B cell (primary cell): ENCODE data around the gene MAN2A1. TPM values are rescaled to one million over a fixed set of nuclear protein-coding genes. Genes with fewer than 3 reads are reported as not detected.

Source experiments
- ATAC-seq: fragments of 200-7000 bp; cut with Tn5 transposase; one replicate; pipeline ENCODE4 v1.10.0; 2021; ENCODE audit warnings: low read depth, mild to moderate bottlenecking, moderate number of reproducible peaks, moderate library complexity
- CTCF ChIA-PET: fragments of 350-600 bp; sonication (Branson Sonifier 250); formaldehyde crosslinking; loops from one replicate; lab custom pipeline; 2021; ENCODE audit warnings: antibody characterized with exemption, inconsistent platforms; lab: Charles Lee
- POLR2A ChIA-PET: fragments of 350-600 bp; sonication (Branson Sonifier 250); formaldehyde crosslinking; loops from one replicate; lab custom pipeline; 2021; ENCODE audit warnings: antibody characterized with exemption; lab: Charles Lee
- DNase-seq: peaks from one replicate; pipeline ENCODE4 v3.0.0; 2013
- H2AFZ ChIP-seq: 2 replicates; pipeline ENCODE4 v1.6.1; 2012; ENCODE audit warnings: mild to moderate bottlenecking, low read depth, low read length; ENCODE audit not compliant: insufficient read depth, poor library complexity, severe bottlenecking
- H3K27ac ChIP-seq, 2 donors: 1 replicate in 1 of 2; 2 replicates in 1 of 2; pipeline ENCODE4 v1.5.1; 2012 to 2013; ENCODE audit warnings: low read length in 2 of 2, mild to moderate bottlenecking in 2 of 2, moderate library complexity in 1 of 2
- H3K27me3 ChIP-seq, 4 experiments: fragments of 200-600 bp in 1 of 4; sonication (generic) in 1 of 4; replicated peaks in 1 of 4; 1 replicate in 2 of 4; 2 replicates in 2 of 4; pipeline versions ENCODE4 v1.6.1 to v1.7.0; 2013 to 2016; ENCODE audit warnings: low read length in 3 of 4, mild to moderate bottlenecking in 2 of 4, mixed read lengths in 1 of 4, moderate library complexity in 1 of 4; ENCODE audit not compliant: insufficient read depth in 4 of 4, control insufficient read depth in 3 of 4; ENCODE audit errors: control extremely low read depth in 1 of 4
- H3K36me3 ChIP-seq, 2 experiments: replicated peaks in 1 of 2; 1 replicate in 1 of 2; 2 replicates in 1 of 2; pipeline versions ENCODE4 v1.6.1 to v1.7.1; 2013; ENCODE audit warnings: low read length in 1 of 2; ENCODE audit not compliant: insufficient read depth in 2 of 2, control insufficient read depth in 1 of 2; ENCODE audit errors: control extremely low read depth in 1 of 2, extremely low read depth in 1 of 2
- H3K4me1 ChIP-seq, 2 donors: fragments of 200-600 bp in 1 of 2; sonication (generic) in 1 of 2; 1 replicate in 1 of 2; 2 replicates in 1 of 2; pipeline versions ENCODE4 v1.5.1 to v1.6.1; 2013 to 2017; ENCODE audit warnings: low read length in 2 of 2; ENCODE audit not compliant: control insufficient read depth in 2 of 2, insufficient read depth in 2 of 2
- H3K4me2 ChIP-seq: replicated peaks from 2 replicates; pipeline ENCODE3; 2012; ENCODE audit warnings: mild to moderate bottlenecking, low read depth, low read length; ENCODE audit not compliant: poor library complexity, severe bottlenecking
- H3K4me3 ChIP-seq, 5 experiments: fragments of 200-600 bp in 1 of 5; sonication (generic) in 1 of 5; 1 replicate in 3 of 5; 2 replicates in 2 of 5; pipeline versions ENCODE4 v1.5.1 to v1.7.0; 2011 to 2016; ENCODE audit warnings: low read length in 4 of 5, mild to moderate bottlenecking in 4 of 5, low read depth in 2 of 5, control low read depth in 1 of 5, moderate library complexity in 1 of 5; ENCODE audit not compliant: insufficient read depth in 1 of 5; ENCODE audit errors: control extremely low read depth in 1 of 5, extremely low read depth in 1 of 5
- H3K79me2 ChIP-seq: fragments of 200-600 bp; sonication (generic); one replicate; pipeline ENCODE4 v1.6.0; 2016; ENCODE audit warnings: low read length; ENCODE audit not compliant: control insufficient read depth, insufficient read depth
- H3K9ac ChIP-seq: fragments of 200-600 bp; sonication (generic); 2 replicates; pipeline ENCODE4 v1.6.1; 2017; ENCODE audit warnings: mild to moderate bottlenecking, low read length, moderate library complexity
- H3K9me3 ChIP-seq, 3 donors: one replicate each; pipeline versions ENCODE4 v1.6.1 to v1.7.1; 2013; ENCODE audit warnings: low read length in 2 of 3; ENCODE audit not compliant: control insufficient read depth in 2 of 3, insufficient read depth in 1 of 3; ENCODE audit errors: control extremely low read depth in 1 of 3
- H4K20me1 ChIP-seq: 2 replicates; pipeline ENCODE4 v1.6.0; 2012; ENCODE audit warnings: mild to moderate bottlenecking, low read length; ENCODE audit not compliant: insufficient read depth, control insufficient read depth, poor library complexity, severe bottlenecking
- H3K27ac Mint-ChIP-seq: one replicate; pipeline ENCODE4 v1.8.0; 2021; ENCODE audit warnings: mixed read lengths
- H3K27me3 Mint-ChIP-seq: one replicate; pipeline ENCODE4 v1.8.0; 2021; ENCODE audit warnings: mixed read lengths
- H3K4me1 Mint-ChIP-seq: one replicate; pipeline ENCODE4 v1.8.0; 2021; ENCODE audit warnings: mixed read lengths
- H3K4me3 Mint-ChIP-seq: one replicate; pipeline ENCODE4 v1.8.0; 2021; ENCODE audit warnings: mixed read lengths
- H3K9me3 Mint-ChIP-seq: one replicate; pipeline ENCODE4 v1.8.0; 2022; ENCODE audit warnings: mixed read lengths; ENCODE audit not compliant: insufficient read depth
- EZH2 ChIP-seq: IDR thresholded peaks from 2 replicates; pipeline ENCODE4 v1.6.1; 2012; ENCODE audit warnings: borderline replicate concordance, low read depth, mild to moderate bottlenecking, moderate library complexity, low read length; ENCODE audit not compliant: insufficient read depth, poor library complexity, severe bottlenecking
- WGBS: methylation state at CpG from one replicate; pipeline ENCODE4 v1.1.5; 2013; ENCODE audit warnings: missing lambda C conversion rate; ENCODE audit not compliant: insufficient coverage; 5-methylcytosine and 5-hydroxymethylcytosine counted together
- intact Hi-C: fragments of 100-400 bp; cut with micrococcal nuclease; formaldehyde crosslinking; loops from one replicate; pipeline ENCODE4 v1.10.0; 2022
- polyA plus RNA-seq: library from polyadenylated mRNA; depleted of rRNA; stranded (reverse); fragments of >200 nt; gene quantifications from 2 replicates; pipeline ENCODE4 v1.2.3, GENCODE V29; 2012
- total RNA-seq, 2 donors: library from RNA; stranded (reverse); fragments of 120-200 nt in 1 of 2; gene quantifications; 1 replicate in 1 of 2; 2 replicates in 1 of 2; pipeline versions ENCODE4 v1.2.3 to v1.2.4, GENCODE V29; 2013 to 2022
- TF ChIP-seq, protein P1 (sequence below): fragments of 200-600 bp; IDR thresholded peaks from one replicate; pipeline ENCODE4 v1.8.0; 2022; ENCODE audit warnings: antibody characterized with exemption, mild to moderate bottlenecking

The MAN2A1 gene
- total and polyA plus RNA-seq, 2 donors (not counting 1 experiment from before 2014, with no cell fraction given), result 12.7 to 55.0 TPM

DNA sequence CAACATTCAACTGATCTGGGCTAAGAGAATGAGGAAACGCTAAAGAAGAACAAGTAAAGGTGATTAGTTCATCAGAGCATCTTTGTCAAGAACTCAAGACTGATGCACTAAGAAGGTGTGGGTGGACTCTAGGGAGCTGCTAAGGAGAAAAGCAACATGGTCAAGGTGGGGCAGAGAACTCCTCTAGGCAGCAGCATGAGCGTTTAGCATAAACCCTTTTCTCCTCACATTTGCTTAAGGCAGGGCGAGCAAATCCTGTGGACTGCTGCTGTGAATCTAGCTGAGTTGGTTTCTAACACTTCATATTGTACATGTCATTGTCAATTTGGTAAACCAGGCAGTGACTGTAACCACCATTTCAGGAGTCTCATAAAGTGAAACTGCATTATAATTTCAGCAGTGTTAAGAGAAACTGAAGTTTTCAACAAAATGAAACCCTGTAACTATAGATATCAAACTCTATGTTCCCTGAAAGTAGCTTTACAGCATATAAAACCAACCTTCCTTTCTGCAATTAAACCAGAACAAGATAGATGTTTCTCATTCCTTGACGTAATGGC is 45.9 kb upstream of the MAN2A1 start:
- Histone ChIP-seq H3K4me2 (no peak overlapping the region), H2AFZ (no peak overlapping the region), H3K79me2 (no peaks in the 10 kb centered on the region), H3K9me3 (no peaks in the 10 kb centered on the region), H3K27ac (no peak overlapping the region), H3K27me3 (no peaks in the 10 kb centered on the region), H4K20me1 (no peaks in the 10 kb centered on the region), H3K36me3 (no peaks in the 10 kb centered on the region), H3K9ac (no peak overlapping the region), H3K4me1 (no peaks in the 10 kb centered on the region), H3K4me3 (no peak overlapping the region)
- TF ChIP-seq, protein P1, sequence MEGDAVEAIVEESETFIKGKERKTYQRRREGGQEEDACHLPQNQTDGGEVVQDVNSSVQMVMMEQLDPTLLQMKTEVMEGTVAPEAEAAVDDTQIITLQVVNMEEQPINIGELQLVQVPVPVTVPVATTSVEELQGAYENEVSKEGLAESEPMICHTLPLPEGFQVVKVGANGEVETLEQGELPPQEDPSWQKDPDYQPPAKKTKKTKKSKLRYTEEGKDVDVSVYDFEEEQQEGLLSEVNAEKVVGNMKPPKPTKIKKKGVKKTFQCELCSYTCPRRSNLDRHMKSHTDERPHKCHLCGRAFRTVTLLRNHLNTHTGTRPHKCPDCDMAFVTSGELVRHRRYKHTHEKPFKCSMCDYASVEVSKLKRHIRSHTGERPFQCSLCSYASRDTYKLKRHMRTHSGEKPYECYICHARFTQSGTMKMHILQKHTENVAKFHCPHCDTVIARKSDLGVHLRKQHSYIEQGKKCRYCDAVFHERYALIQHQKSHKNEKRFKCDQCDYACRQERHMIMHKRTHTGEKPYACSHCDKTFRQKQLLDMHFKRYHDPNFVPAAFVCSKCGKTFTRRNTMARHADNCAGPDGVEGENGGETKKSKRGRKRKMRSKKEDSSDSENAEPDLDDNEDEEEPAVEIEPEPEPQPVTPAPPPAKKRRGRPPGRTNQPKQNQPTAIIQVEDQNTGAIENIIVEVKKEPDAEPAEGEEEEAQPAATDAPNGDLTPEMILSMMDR, result no peak
- TF ChIP-seq EZH2, result no peak
- no peaks in the 10 kb centered on the region for H3K9me3 Mint-ChIP-seq
- DNase-seq, result no peak
- H3K4me1 Mint-ChIP-seq, result no peaks in the 10 kb centered on the region
- H3K27ac Mint-ChIP-seq, result no peak overlapping the region
- intact Hi-C loops, result no loop called here
- 95% methylated on average over 2 of the region's 4 CpGs for whole genome bisulfite sequencing
- ChIA-PET POLR2A (no interaction called here), CTCF (no interaction called here)
- no peaks in the 10 kb centered on the region for H3K27me3 Mint-ChIP-seq
- no peak overlapping the region for H3K4me3 Mint-ChIP-seq
- no peak for ATAC-seq

DNA sequence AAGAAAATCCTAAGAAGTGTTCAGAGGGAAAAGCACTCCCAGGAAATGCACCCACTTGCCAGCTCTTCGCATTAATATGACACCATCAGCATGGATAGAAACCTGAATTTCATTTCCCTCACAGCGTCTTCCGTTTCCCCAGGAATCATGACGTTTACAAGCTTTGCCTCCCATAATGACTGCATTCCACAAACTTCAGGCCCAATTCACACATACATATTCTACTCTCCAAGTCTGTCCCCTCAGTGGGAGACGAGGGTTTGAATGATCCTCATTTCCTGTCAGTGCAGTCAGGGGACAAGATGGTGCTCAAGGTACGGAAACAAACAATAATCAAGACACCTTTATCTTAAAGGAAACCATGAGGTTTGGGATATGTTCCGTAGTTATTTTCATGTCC is 44.9 kb upstream of the MAN2A1 start:
- no peak for ATAC-seq
- CTCF ChIA-PET, result no interaction called here
- Histone ChIP-seq H3K36me3 (no peaks in the 10 kb centered on the region), H4K20me1 (no peaks in the 10 kb centered on the region), H3K4me1 (no peaks in the 10 kb centered on the region), H3K4me2 (no peak overlapping the region), H3K9ac (no peak overlapping the region), H3K4me3 (no peak overlapping the region), H3K79me2 (no peaks in the 10 kb centered on the region), H2AFZ (no peak overlapping the region), H3K9me3 (no peaks in the 10 kb centered on the region), H3K27me3 (no peaks in the 10 kb centered on the region), H3K27ac (no peak overlapping the region)
- Mint-ChIP-seq H3K4me3 (no peak overlapping the region), H3K9me3 (no peaks in the 10 kb centered on the region), H3K4me1 (no peaks in the 10 kb centered on the region), H3K27me3 (no peaks in the 10 kb centered on the region), H3K27ac (no peak overlapping the region)
- no peak for DNase-seq
- intact Hi-C loops, result no loop called here
- no peak for TF ChIP-seq EZH2
- TF ChIP-seq, protein P1, result no peak
- POLR2A ChIA-PET, result no interaction called here
- WGBS, result 93% methylated on average over 4 of the region's 7 CpGs
